ENCODE data around the gene IFNL3. TPM values are rescaled to one million over a fixed set of nuclear protein-coding genes. Genes with fewer than 3 reads are reported as not detected.

The IFNL3 gene
- total RNA-seq, 4 donors from 2014 or later, result not detected

- no peaks in the 10 kb centered on the region for H3K9me3 ChIP-seq
- intact Hi-C loops (cut with DNase I; ENCODE audit: low total_unique reads), result no loop called here
- DNase-seq, result no peak
- no peaks in the 10 kb centered on the region for H3K27me3 ChIP-seq
- H3K4me3 ChIP-seq, result no peak overlapping the region
- H3K36me3 ChIP-seq, result no peaks in the 10 kb centered on the region
- TF ChIP-seq CTCF (IDR thresholded peaks at IDR 0.05) (no peak), POLR2A (IDR thresholded peaks at IDR 0.05) (no peak)
- H3K27ac ChIP-seq, result no peak overlapping the region
- H3K4me1 ChIP-seq, result no peaks in the 10 kb centered on the region
These were observed 9.9 kb upstream of the IFNL3 start for GRCh38 chr19:39254531-39255345.

- H3K4me1 ChIP-seq, result no peaks in the 10 kb centered on the region
- intact Hi-C loops (cut with DNase I; ENCODE audit: low total_unique reads), result no loop called here
- H3K9me3 ChIP-seq, result no peaks in the 10 kb centered on the region
- TF ChIP-seq POLR2A (IDR thresholded peaks at IDR 0.05) (no peak), CTCF (IDR thresholded peaks at IDR 0.05) (no peak)
- no peak overlapping the region for H3K4me3 ChIP-seq
- no peak for DNase-seq
- H3K36me3 ChIP-seq, result no peaks in the 10 kb centered on the region
- no peak overlapping the region for H3K27ac ChIP-seq
- H3K27me3 ChIP-seq, result no peaks in the 10 kb centered on the region
These were observed 8.8 kb upstream of the IFNL3 start for GRCh38 chr19:39253374-39254149.

- H3K27ac ChIP-seq, result no peak overlapping the region
- no peaks in the 10 kb centered on the region for H3K27me3 ChIP-seq
- no peak for TF ChIP-seq CTCF (IDR thresholded peaks at IDR 0.05)
- no peak for TF ChIP-seq POLR2A (IDR thresholded peaks at IDR 0.05)
- no peak for DNase-seq
- intact Hi-C loops (cut with DNase I; ENCODE audit: low total_unique reads), result no loop called here
- no peak overlapping the region for H3K4me3 ChIP-seq
- H3K36me3 ChIP-seq, result no peaks in the 10 kb centered on the region
- no peaks in the 10 kb centered on the region for H3K4me1 ChIP-seq
- H3K9me3 ChIP-seq, result no peaks in the 10 kb centered on the region
These were observed 7.7 kb upstream of the IFNL3 start for GRCh38 chr19:39252458-39252857.

GRCh38 chr19:39251846-39252245, 7.0 kb upstream of the IFNL3 start:
- TF ChIP-seq CTCF (IDR thresholded peaks at IDR 0.05) (no peak), POLR2A (IDR thresholded peaks at IDR 0.05) (no peak)
- no peak overlapping the region for H3K4me3 ChIP-seq
- peak overlapping the region in 1 of 2 donors; percentile 23 for H3K27ac ChIP-seq
- no peaks in the 10 kb centered on the region for H3K36me3 ChIP-seq
- no peak for DNase-seq
- no peaks in the 10 kb centered on the region for H3K9me3 ChIP-seq
- no peaks in the 10 kb centered on the region for H3K4me1 ChIP-seq
- intact Hi-C loops (cut with DNase I; ENCODE audit: low total_unique reads), result no loop called here
- H3K27me3 ChIP-seq, result no peaks in the 10 kb centered on the region

- no peak for DNase-seq
- H3K4me3 ChIP-seq, result no peak overlapping the region
- intact Hi-C loops (cut with DNase I; ENCODE audit: low total_unique reads), result no loop called here
- no peak overlapping the region for H3K27ac ChIP-seq
- TF ChIP-seq CTCF (IDR thresholded peaks at IDR 0.05) (no peak), POLR2A (IDR thresholded peaks at IDR 0.05) (no peak)
- no peaks in the 10 kb centered on the region for H3K4me1 ChIP-seq
- H3K9me3 ChIP-seq, result no peaks in the 10 kb centered on the region
- no peaks in the 10 kb centered on the region for H3K27me3 ChIP-seq
- H3K36me3 ChIP-seq, result no peaks in the 10 kb centered on the region
These were observed 6.3 kb upstream of the IFNL3 start for GRCh38 chr19:39251081-39251480.
